Stomach smooth muscle (tissue), 2 donors: Measurements from ENCODE around the gene EPB41L4B.

Experiments
- H3K27ac ChIP-seq: one replicate; pipeline ENCODE4 v1.7.0; 2013; ENCODE audit warnings: mild to moderate bottlenecking, low read length, inconsistent platforms
- H3K27me3 ChIP-seq, 2 donors: one replicate each; pipeline ENCODE4 v1.7.0; 2013; ENCODE audit warnings: low read length in 2 of 2; ENCODE audit not compliant: insufficient read depth in 2 of 2, control insufficient read depth in 1 of 2
- H3K36me3 ChIP-seq, 2 donors: one replicate each; pipeline ENCODE4 v1.7.0; 2013; ENCODE audit warnings: low read length in 2 of 2; ENCODE audit not compliant: control insufficient read depth in 2 of 2, insufficient read depth in 2 of 2
- H3K4me1 ChIP-seq: one replicate; pipeline ENCODE4 v1.7.0; 2013; ENCODE audit warnings: low read length; ENCODE audit not compliant: control insufficient read depth, insufficient read depth
- H3K4me3 ChIP-seq, 2 donors: one replicate each; pipeline ENCODE4 v1.7.0; 2013; ENCODE audit warnings: low read length in 2 of 2
- H3K9ac ChIP-seq, 2 donors: one replicate each; pipeline ENCODE4 v1.7.0; 2013; ENCODE audit warnings: low read length in 2 of 2, mild to moderate bottlenecking in 1 of 2
- H3K9me3 ChIP-seq, 2 donors: one replicate each; pipeline ENCODE4 v1.7.0; 2013; ENCODE audit warnings: low read length in 2 of 2; ENCODE audit not compliant: control insufficient read depth in 2 of 2
- donor health status: healthy.
- donor health status: Pancreatic carcinoma.

EPB41L4B gene

DNA sequence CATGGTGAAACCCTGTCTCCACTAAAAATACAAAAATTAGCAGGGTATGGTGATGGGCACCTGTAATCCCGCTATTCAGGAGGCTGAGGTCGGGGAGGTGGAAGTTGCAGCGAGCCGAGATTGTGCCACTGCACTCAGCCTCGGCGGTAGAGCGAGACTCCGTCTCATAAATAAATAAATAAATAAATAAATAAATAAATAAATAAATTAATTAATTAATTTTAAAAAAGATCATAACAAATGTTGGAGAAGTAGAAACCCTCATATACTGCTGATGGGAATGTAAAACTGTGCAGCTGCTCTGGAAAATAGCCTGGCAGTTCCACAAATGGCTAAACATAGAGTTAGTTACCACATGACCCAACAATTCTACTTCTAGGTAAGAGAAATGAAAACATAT is 39.3 kb downstream of the EPB41L4B start:
- no peak overlapping the region for H3K9ac ChIP-seq
- H3K4me1 ChIP-seq = no peaks in the 10 kb centered on the region
- no peak overlapping the region for H3K4me3 ChIP-seq
- no peaks in the 10 kb centered on the region for H3K27me3 ChIP-seq
- no peak overlapping the region for H3K27ac ChIP-seq
- no peaks in the 10 kb centered on the region for H3K9me3 ChIP-seq
- no peaks in the 10 kb centered on the region for H3K36me3 ChIP-seq

DNA sequence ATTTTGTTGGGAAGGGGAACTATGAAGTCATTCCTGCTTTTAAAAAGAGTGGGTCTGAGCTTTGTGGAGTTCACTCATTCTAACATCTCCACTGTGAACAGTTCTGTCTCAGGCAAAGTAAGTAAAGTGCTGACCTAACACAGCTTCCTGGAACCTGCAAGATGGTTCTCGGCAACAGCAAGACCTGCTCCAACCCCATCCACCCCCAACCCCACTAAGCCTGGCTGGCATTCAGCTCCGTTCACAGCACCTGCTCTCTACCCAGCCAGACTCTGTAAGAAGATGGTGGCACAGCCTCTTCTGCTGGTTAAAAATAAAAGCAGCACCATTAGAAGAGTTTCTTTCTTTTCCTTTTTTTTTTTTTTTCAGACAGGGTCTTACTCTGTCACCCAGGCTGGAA is 42.0 kb downstream of the EPB41L4B start:
- no peaks in the 10 kb centered on the region for H3K27me3 ChIP-seq
- no peak overlapping the region for H3K27ac ChIP-seq
- H3K9me3 ChIP-seq = no peaks in the 10 kb centered on the region
- H3K36me3 ChIP-seq = no peaks in the 10 kb centered on the region
- peaks cover 5% of the 10 kb centered on the region for H3K4me1 ChIP-seq
- no peak overlapping the region for H3K4me3 ChIP-seq
- H3K9ac ChIP-seq = no peak overlapping the region

DNA sequence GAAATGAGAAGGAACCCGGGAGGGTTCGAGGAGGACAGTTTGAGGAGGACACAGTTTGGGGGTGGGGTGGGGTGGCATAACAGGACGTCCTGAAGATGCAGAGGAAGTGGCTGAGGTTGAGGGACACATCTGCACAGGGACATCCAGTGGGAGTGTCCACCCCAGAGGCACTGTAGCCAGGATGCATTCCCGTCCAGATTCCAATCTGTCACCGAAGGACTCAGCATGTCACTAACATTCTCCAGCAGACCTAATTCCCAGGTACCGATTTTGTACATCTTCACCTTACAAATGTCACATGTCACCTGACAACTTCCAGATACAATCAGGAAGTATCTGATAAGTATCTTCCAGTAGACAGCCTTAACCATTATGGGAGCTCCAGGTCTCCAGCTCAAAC is 42.6 kb downstream of the EPB41L4B start:
- Histone ChIP-seq H3K27me3 (no peaks in the 10 kb centered on the region), H3K36me3 (no peaks in the 10 kb centered on the region), H3K4me3 (no peak overlapping the region), H3K4me1 (peaks cover 5% of the 10 kb centered on the region), H3K9me3 (no peaks in the 10 kb centered on the region), H3K9ac (no peak overlapping the region), H3K27ac (no peak overlapping the region)

DNA sequence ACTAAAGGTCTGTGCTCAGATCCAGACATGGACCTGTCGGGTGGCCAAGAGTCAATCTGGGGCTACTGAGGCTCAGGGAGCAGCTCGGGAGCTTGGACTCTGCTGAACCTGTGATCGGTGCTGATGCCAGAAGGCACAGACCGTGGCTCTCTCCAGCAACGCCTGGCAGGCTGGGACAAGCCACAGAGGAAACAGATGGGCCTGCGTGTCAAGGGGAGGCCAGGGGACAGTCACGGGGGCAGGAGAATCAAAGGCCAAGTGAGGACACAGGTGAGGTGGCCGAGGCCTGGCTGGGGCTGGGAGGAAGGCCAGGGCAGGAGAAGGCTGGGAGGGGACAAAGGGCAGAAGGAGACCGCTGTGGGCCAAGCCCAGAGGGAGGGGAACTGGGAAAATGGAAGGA is 43.4 kb downstream of the EPB41L4B start:
- H3K9ac ChIP-seq = no peak overlapping the region
- H3K9me3 ChIP-seq = no peaks in the 10 kb centered on the region
- no peak overlapping the region for H3K4me3 ChIP-seq
- H3K4me1 ChIP-seq = peaks cover 5% of the 10 kb centered on the region
- no peak overlapping the region for H3K27ac ChIP-seq
- no peaks in the 10 kb centered on the region for H3K36me3 ChIP-seq
- H3K27me3 ChIP-seq = no peaks in the 10 kb centered on the region

DNA sequence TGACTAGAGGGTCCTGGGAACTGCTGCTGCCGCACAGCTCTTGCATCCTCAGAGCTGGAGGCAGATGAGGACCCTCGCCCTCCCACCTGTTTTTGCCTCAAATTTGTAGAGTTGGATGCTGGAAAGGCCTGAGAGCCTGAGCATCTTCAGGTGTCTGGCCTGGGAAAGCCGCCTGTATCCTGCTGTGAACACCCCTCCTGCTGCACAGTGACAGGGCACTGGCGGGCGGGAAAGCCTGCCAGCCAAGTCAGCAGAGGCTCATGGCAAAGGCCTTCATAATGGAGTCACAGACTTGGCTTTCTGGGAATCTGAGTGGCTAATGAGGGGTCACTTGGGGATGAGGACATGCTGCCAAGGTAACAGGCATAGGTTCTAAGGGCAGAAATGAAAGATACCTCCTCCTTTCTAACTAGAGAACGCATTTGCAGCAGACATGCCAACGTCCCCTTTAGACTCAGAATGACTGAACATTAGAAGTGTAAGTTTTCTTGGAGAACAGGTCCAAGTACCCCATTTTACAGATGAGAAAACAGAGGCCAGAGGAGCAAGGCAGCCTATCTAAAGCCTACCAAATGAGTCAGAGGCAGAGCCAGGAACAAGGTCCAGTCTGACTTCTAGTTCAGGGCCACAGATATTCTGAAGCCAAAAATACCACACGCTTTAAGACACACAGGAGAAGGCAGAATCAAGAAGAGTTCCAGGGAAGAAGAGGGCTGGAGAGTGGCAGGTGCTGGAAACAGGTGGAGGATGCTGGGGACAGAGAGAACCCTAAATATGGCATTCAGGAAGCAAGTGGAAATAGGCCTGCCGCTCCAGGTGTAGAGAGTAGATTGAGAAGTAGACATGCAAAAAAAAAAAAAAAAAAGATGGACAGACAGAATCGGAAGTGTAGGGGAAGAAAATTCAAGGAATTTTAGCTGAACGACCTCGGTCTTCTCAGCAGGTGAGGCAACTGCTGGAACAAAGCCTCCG is 44.1 kb downstream of the EPB41L4B start:
- no peak overlapping the region for H3K9ac ChIP-seq
- no peaks in the 10 kb centered on the region for H3K36me3 ChIP-seq
- H3K4me3 ChIP-seq = no peak overlapping the region
- H3K27ac ChIP-seq = no peak overlapping the region
- H3K27me3 ChIP-seq = no peaks in the 10 kb centered on the region
- no peaks in the 10 kb centered on the region for H3K9me3 ChIP-seq
- peaks cover 5% of the 10 kb centered on the region for H3K4me1 ChIP-seq

DNA sequence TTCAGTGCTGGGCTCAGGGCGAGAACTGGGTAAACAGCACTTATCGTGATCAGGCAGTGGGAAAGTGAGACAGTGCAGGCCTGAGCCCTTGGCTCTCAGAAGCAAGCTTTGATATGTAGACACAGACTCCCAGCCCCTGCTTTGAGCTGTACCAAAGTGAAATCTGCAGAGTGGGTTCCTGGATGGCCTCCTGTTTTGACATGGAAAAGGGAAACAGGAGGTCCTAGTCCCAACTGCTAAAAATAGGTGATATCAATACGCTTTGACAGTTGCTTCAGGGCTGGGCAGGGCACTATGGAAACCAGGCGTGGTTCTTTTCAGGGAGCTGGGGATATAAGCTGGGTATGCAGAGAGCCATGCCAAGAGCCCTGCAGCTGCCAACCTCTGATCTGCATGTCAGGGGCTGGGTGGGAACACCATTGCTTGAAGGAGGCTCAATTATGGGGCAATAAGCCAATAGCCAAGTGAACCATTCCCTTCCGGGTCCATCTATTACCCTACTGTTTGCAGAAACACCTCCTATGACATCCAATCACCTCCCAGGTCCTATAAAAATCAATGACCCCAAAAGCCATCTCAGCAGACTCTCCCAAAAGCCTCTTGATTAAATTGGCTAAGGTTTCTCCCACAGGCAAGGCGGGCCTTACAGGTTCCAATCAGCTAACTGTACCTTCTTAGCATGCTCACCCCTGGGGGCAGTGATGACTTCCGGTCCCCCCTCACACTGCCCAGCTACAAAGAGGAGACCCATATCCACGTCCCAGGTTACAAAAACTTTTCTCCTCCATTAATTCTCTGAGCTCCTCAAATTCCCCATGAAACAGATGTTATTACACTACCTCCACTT is 45.8 kb downstream of the EPB41L4B start:
- Histone ChIP-seq H3K36me3 (no peaks in the 10 kb centered on the region), H3K9ac (peak overlapping the region; percentile 5 to 7), H3K4me3 (no peak overlapping the region), H3K27me3 (no peaks in the 10 kb centered on the region), H3K27ac (no peak overlapping the region), H3K9me3 (no peaks in the 10 kb centered on the region), H3K4me1 (peaks cover 5% of the 10 kb centered on the region)

DNA sequence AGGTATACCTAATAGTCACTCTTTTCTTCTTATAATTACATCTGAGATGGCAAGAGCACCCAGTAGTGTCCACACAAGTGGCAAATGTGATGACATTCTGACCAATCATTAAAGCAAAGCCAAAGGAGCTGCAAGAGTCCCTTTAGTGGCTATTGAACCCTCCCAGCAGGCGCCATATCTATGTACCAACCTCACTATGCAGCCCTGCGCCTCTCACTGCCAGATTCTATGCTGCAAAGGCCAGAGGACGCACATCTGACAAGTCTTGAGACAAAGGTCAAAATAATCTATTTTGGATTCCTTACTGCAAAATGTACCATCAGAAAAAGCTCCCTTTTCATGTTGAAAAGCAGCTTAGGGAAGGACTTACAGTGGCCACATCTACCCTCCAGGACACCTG is 47.0 kb downstream of the EPB41L4B start:
- Histone ChIP-seq H3K27ac (no peak overlapping the region), H3K4me3 (no peak overlapping the region), H3K4me1 (peaks cover 5% of the 10 kb centered on the region), H3K9me3 (no peaks in the 10 kb centered on the region), H3K36me3 (no peaks in the 10 kb centered on the region), H3K27me3 (no peaks in the 10 kb centered on the region), H3K9ac (no peak overlapping the region)

DNA sequence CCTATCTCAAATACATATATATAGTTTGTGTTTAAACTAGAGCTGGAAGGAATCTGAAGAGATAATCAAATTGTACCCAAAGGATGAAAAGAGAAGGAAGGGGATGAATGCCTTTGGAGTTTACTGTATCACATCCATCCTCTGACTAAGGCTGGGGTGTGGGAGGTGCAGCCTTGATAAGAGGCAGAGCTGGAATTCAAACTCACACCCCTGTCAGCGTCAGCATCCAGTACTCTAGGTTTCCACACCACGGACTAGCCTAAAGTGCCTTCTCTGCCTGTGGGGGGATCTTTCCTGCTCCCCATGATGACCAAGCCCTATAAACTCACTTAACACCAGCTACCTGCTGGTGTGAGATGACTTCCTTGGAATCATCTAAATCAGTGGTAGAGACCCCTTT is 48.1 kb downstream of the EPB41L4B start:
- peaks cover 5% of the 10 kb centered on the region for H3K4me1 ChIP-seq
- no peak overlapping the region for H3K4me3 ChIP-seq
- no peak overlapping the region for H3K27ac ChIP-seq
- no peaks in the 10 kb centered on the region for H3K27me3 ChIP-seq
- no peaks in the 10 kb centered on the region for H3K9me3 ChIP-seq
- no peaks in the 10 kb centered on the region for H3K36me3 ChIP-seq
- no peak overlapping the region for H3K9ac ChIP-seq

DNA sequence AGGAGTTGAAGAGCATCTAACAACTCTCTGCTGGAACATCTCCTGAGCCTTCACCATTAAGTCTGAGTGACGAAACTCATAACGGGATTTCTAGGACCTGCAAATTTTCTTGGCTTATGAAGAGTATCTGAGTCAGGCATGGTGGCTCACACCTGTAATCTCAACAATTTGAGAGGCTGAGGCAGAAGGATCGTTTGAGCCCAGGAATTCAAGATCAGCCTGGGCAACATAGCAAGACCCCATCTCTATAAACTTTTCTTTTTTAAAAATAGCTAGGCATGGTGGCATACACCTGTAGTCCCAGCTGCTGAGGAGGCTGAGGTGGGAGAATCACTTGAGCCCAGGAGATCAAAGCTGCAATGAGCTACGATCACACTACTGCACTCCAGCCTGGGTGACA is 48.8 kb downstream of the EPB41L4B start:
- Histone ChIP-seq H3K27me3 (no peaks in the 10 kb centered on the region), H3K4me3 (no peak overlapping the region), H3K4me1 (peaks cover 5% of the 10 kb centered on the region), H3K9ac (no peak overlapping the region), H3K36me3 (no peaks in the 10 kb centered on the region), H3K27ac (no peak overlapping the region), H3K9me3 (no peaks in the 10 kb centered on the region)

DNA sequence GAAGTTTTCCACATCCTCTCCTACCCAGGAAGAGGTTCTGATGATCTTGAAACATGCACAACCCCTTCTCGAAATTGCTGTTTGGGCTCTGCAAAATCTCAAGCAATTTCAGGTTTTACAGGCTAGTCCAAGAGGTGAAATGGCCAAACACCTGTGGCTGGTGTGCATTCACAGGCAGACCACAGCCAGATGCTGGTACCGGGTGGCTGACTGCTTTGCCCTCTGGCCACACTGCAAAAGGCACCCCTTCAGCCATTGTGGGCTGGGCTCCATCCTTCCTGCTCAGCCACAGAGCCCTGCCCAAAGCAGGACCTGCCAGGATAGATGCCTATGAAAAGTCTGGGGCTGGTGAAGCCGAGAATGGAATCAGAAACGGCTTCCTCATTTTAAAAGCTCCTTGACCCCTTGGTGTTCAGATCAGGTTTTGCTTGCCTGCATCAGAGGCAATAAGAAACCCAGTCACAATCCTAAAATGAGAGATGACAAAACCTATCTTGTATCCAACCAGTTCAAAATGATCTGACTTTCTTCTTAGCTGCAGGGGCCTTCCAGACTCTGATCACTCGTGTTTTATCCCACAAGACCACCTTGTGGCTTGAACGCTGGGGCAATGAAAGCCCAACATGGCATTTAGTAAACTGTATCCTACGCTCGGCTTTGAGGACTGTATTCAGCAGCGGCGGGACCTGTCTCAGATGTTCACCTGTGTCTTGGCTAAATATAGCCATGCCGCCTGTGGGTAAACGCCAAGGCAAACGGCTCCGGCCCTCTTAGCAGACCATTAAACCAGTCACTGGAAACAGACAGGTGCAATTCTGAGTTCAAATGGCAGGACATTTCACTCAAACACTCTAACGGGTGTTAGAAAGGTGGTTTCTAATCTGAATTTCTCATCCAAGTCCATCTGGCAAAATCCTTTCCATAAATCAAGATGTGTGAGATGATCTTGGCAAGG is 49.6 kb downstream of the EPB41L4B start:
- Histone ChIP-seq H3K9me3 (no peaks in the 10 kb centered on the region), H3K9ac (no peak overlapping the region)

More for the DNA sequence above, 49.6 kb downstream of the EPB41L4B start:
- H3K27me3 ChIP-seq = no peaks in the 10 kb centered on the region
- H3K4me3 ChIP-seq = no peak overlapping the region
- H3K36me3 ChIP-seq = no peaks in the 10 kb centered on the region
- no peak overlapping the region for H3K27ac ChIP-seq
- H3K4me1 ChIP-seq = peaks cover 5% of the 10 kb centered on the region
